HAP-1 (cell line): ENCODE results near the gene SNRNP35.
"Not testable (repeated sequence)": the region's sequence is repeated elsewhere in the genome, so short reads cannot be mapped to it uniquely, and the experiment has no call there.

Source experiments
- DNase-seq, 2 experiments: peaks; one replicate each; pipeline ENCODE4 v3.0.0-alpha.2; 2016 to 2020; ENCODE audit warnings: low spot score in 2 of 2
- H3K27me3 ChIP-seq: fragments of 250-450 bp; sonication (Bioruptor Pico); 2 replicates; pipeline ENCODE4 v1.5.1; 2020; ENCODE audit warnings: low read depth, mild to moderate bottlenecking, moderate library complexity
- H3K36me3 ChIP-seq: fragments of 250-450 bp; sonication (Bioruptor Pico); replicated peaks from 2 replicates; pipeline ENCODE4 v1.5.1; 2020; ENCODE audit warnings: mild to moderate bottlenecking
- H3K4me1 ChIP-seq: fragments of 250-450 bp; sonication (Bioruptor Pico); 2 replicates; pipeline ENCODE4 v1.5.1; 2020; ENCODE audit warnings: mild to moderate bottlenecking
- H3K4me3 ChIP-seq: fragments of 250-450 bp; sonication (Bioruptor Pico); 2 replicates; pipeline ENCODE4 v1.5.1; 2020; ENCODE audit warnings: mild to moderate bottlenecking, moderate library complexity
- H3K9me3 ChIP-seq: fragments of 250-450 bp; sonication (Bioruptor Pico); 2 replicates; pipeline ENCODE4 v1.5.1; 2020; ENCODE audit warnings: mild to moderate bottlenecking, moderate library complexity
- in situ Hi-C: fragments of 300-500 bp; cut with MboI; formaldehyde crosslinking; loops from 3 replicates; pipeline ENCODE4 v1.14.3; 2020; ENCODE audit warnings: low sequenced_read_pairs, inconsistent platforms, mixed read lengths

Gene SNRNP35

GRCh38 chr12:123457980-123458779, at the start of gene SNRNP35:
Gene SNRNP35, plus strand, starts transcription at chr12:123458139. Its CDS starts 7,402 bp downstream, at chr12:123465541.
- peaks cover 3% of the 10 kb centered on the region; the same call in 1 of the 2 replicates for H3K36me3 ChIP-seq
- DNase-seq: peak; percentile 87 to 89
- H3K4me3 ChIP-seq: peak within 1 kb of the TSS; percentile 66
- H3K9me3 ChIP-seq: no peaks in the 10 kb centered on the region
- H3K4me1 ChIP-seq: peaks cover 11% of the 10 kb centered on the region
- H3K27me3 ChIP-seq: no peaks in the 10 kb centered on the region
- in situ Hi-C loops: no loop called here

- H3K9me3 ChIP-seq, H3K27me3 ChIP-seq, DNase-seq, H3K4me3 ChIP-seq, H3K4me1 ChIP-seq, in situ Hi-C loops: not testable (repeated sequence)
- H3K36me3 ChIP-seq: peaks cover 38% of the 10 kb centered on the region
These were observed 49.3 kb upstream of the SNRNP35 start for GRCh38 chr12:123408619-123409018.

- DNase-seq, H3K27me3 ChIP-seq, in situ Hi-C loops, H3K4me3 ChIP-seq, H3K9me3 ChIP-seq, H3K4me1 ChIP-seq: not testable (repeated sequence)
- H3K36me3 ChIP-seq: peaks cover 30% of the 10 kb centered on the region
These were observed 48.5 kb upstream of the SNRNP35 start for GRCh38 chr12:123409284-123410040.

GRCh38 chr12:123410041-123410412, 47.9 kb upstream of the SNRNP35 start:
- Histone ChIP-seq H3K9me3 (no peaks in the 10 kb centered on the region), H3K27me3 (no peaks in the 10 kb centered on the region), H3K36me3 (peaks cover 24% of the 10 kb centered on the region), H3K4me1 (no peaks in the 10 kb centered on the region), H3K4me3 (no peak overlapping the region)
- no peak for DNase-seq
- in situ Hi-C loops: no loop called here

GRCh38 chr12:123421314-123421713, 36.6 kb upstream of the SNRNP35 start:
- Histone ChIP-seq H3K4me3 (no peak overlapping the region), H3K9me3 (no peaks in the 10 kb centered on the region), H3K27me3 (no peaks in the 10 kb centered on the region), H3K4me1 (no peaks in the 10 kb centered on the region), H3K36me3 (peaks cover 4% of the 10 kb centered on the region; the same call in 1 of the 2 replicates)
- no peak for DNase-seq
- in situ Hi-C loops: no loop called here

GRCh38 chr12:123427036-123427769, 30.7 kb upstream of the SNRNP35 start:
- no peak for DNase-seq
- no peak overlapping the region for H3K4me3 ChIP-seq
- H3K36me3 ChIP-seq: peaks cover 4% of the 10 kb centered on the region; the same call in 1 of the 2 replicates
- no peaks in the 10 kb centered on the region for H3K9me3 ChIP-seq
- in situ Hi-C loops: no loop called here
- no peaks in the 10 kb centered on the region for H3K4me1 ChIP-seq
- H3K27me3 ChIP-seq: no peaks in the 10 kb centered on the region

GRCh38 chr12:123428591-123428990, 29.3 kb upstream of the SNRNP35 start:
- in situ Hi-C loops: no loop called here
- H3K36me3 ChIP-seq: no peaks in the 10 kb centered on the region; the same call in 1 of the 2 replicates
- H3K4me1 ChIP-seq: no peaks in the 10 kb centered on the region
- no peak overlapping the region for H3K4me3 ChIP-seq
- H3K9me3 ChIP-seq: no peaks in the 10 kb centered on the region
- H3K27me3 ChIP-seq: no peaks in the 10 kb centered on the region
- DNase-seq: no peak

GRCh38 chr12:123429101-123429500, 28.8 kb upstream of the SNRNP35 start:
- DNase-seq, H3K4me3 ChIP-seq, H3K4me1 ChIP-seq: not testable (repeated sequence)

GRCh38 chr12:123431951-123432817, 25.8 kb upstream of the SNRNP35 start:
- DNase-seq, H3K36me3 ChIP-seq, in situ Hi-C loops, H3K4me3 ChIP-seq, H3K27me3 ChIP-seq, H3K9me3 ChIP-seq, H3K4me1 ChIP-seq: not testable (repeated sequence)

More at GRCh38 chr12:123429101-123429500, 28.8 kb upstream of the SNRNP35 start:
- in situ Hi-C loops, H3K36me3 ChIP-seq, H3K27me3 ChIP-seq, H3K9me3 ChIP-seq: not testable (repeated sequence)

- peaks cover 2% of the 10 kb centered on the region; the same call in 1 of the 2 replicates for H3K4me1 ChIP-seq
- no peaks in the 10 kb centered on the region for H3K27me3 ChIP-seq
- no peak for DNase-seq
- no peaks in the 10 kb centered on the region; the same call in 1 of the 2 replicates for H3K36me3 ChIP-seq
- in situ Hi-C loops: no loop called here
- no peaks in the 10 kb centered on the region for H3K9me3 ChIP-seq
- H3K4me3 ChIP-seq: no peak overlapping the region
These were observed 24.3 kb upstream of the SNRNP35 start for GRCh38 chr12:123433615-123434014.

GRCh38 chr12:123435636-123436016, 22.3 kb upstream of the SNRNP35 start:
- peak overlapping the region; percentile 60 for H3K4me3 ChIP-seq
- H3K27me3 ChIP-seq: no peaks in the 10 kb centered on the region
- peaks cover 2% of the 10 kb centered on the region; the same call in 1 of the 2 replicates for H3K4me1 ChIP-seq
- DNase-seq: no peak
- in situ Hi-C loops: no loop called here
- no peaks in the 10 kb centered on the region for H3K9me3 ChIP-seq
- no peaks in the 10 kb centered on the region; the same call in 1 of the 2 replicates for H3K36me3 ChIP-seq

- Histone ChIP-seq H3K4me1 (peaks cover 2% of the 10 kb centered on the region; the same call in 1 of the 2 replicates), H3K27me3 (no peaks in the 10 kb centered on the region), H3K4me3 (peak within 1 kb of the TSS; percentile 60), H3K9me3 (no peaks in the 10 kb centered on the region), H3K36me3 (no peaks in the 10 kb centered on the region; the same call in 1 of the 2 replicates)
- DNase-seq: peak; percentile 65 to 88
- in situ Hi-C loops: no loop called here
These were observed 21.6 kb upstream of the SNRNP35 start, which contains the start of gene RILPL2 for GRCh38 chr12:123436017-123436964. Gene RILPL2, minus strand, starts transcription at chr12:123436684. Its CDS starts 264 bp downstream, at chr12:123436420.
